SW 1271 (cell line): ENCODE measurements around the gene MZT2A.
"Not testable (repeated sequence)": the region's sequence is repeated elsewhere in the genome, so short reads cannot be mapped to it uniquely, and the experiment has no call there.

Source experiments
- DNase-seq, 2 experiments: peaks; one replicate each; lab custom pipeline; 2025; lab: John Stamatoyannopoulos, UW

The MZT2A gene

DNA sequence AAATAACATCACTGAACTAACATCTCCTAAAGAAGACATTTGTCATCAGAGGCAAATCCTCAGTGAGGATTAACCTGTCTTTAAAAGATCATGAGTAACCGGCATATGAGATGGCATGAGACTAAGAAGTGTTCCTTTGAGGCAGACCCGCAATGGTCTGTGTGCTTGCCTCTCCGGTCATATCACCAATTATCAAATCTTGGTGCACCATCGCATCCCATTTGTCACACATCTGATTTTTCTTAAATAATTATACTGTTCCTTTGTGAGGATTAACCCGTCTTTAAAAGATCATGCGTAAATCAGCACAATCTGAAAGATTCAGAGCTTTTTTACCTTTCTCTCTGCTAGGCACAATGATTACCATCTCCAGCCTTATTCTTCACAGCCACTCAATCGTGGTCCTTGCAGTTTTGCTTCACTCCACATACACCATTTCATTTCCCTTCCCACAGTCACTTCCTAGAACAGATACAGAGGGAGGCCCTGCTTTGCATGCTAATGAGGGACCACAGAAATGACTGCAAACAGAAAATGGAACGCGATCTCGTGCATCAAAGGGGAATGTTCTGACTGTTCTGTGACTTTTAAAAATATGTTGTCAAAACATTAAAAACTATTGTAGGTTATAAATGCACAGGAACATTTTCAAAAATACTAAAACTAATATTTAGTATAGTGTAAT is 40.8 kb downstream of the MZT2A start:
- not testable (repeated sequence) for DNase-seq

DNA sequence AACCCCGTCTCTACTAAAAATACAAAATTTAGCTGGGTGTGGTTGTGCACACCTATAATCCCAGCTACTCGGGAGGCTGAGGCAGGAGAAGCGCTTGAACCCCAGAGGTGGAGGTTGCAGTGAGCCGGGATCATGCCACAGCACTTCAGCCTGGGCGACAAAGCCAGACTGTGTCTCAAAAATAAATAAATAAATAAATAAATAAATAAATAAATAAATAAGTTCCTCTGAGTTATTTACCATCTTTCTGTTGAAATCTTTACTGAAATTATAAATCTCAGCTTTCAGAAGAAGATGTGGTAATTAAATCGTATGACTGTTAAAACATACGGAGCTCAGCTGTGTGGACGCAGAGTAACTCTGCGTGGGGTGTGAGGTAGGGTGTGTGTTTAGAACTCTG is 44.2 kb downstream of the MZT2A start:
- DNase-seq, result not testable (repeated sequence)

DNA sequence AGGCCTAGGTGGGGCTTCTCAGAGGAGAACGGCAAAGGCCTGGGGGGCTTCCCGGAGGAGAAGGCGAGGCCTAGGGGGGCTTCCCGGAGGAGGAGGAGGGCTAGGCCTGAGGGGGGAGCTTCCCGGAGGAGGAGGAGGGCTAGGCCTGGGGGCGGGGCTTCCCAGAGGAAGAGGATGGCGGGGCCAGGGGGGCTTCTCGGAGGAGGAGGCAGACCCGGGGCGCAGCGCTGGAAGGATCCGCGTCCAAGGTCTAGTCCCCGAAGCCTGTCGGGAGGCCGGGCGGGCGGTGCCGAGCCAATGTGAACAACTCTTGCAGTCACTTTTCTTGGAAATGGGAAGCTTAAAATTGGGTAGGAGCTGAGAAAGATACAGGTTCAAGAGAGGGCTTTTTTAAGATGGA is 46.3 kb downstream of the MZT2A start:
- DNase-seq, result no peak

DNA sequence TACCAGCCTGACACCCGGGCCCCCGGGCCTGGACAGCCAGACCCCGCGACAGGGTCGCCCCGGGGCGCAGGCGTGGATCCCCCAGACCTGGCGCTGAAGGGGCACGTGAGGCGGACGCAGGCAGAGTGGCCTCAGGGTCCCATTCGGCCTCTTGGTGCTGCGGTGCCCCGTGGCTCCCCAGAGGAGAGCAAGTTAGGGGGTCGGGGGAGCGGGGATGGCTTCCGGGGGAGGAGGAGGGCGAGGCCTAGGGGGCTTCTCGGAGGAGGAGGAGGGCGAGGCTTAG is 46.7 kb downstream of the MZT2A start:
- DNase-seq, result not testable (repeated sequence)

DNA sequence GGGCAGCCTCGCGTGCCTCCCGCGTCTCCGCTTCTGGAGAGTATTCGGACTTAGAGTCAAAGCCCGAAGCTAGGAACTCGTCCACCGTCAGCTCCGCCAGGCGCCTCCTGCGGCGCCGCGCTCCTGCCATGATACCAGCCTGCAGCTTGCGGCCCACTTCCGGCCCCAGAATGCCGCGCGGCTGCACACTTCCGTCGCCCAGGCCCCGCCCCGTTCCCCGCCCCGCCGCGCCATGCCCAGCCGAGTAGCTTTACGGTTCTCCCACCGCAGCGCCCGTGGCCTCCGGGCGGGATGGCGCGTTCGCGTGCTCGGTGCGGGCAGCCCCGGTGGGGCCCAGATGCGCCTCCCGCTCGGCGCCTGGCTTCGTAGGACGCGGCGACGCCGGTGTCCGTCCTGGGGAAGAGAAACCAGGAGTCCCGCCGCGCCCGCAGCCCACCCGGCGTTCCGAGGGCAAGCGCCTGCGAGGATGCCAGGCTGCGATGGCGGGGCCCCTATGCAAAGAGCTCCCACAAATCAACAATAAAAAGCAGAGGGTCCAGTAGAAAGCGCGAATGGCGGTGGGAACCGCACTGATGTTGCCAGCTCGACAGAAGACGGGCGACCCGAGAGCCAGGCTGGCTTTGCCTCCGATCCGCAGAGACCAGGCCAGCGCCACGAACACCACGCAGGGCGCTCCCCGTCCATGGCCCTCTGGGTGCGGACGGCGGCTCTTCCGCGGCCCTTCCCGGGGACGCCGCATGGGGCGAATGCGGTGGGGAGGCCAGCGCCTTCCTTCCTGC is 47.3 kb downstream of the MZT2A start:
- DNase-seq, result not testable (repeated sequence)

DNA sequence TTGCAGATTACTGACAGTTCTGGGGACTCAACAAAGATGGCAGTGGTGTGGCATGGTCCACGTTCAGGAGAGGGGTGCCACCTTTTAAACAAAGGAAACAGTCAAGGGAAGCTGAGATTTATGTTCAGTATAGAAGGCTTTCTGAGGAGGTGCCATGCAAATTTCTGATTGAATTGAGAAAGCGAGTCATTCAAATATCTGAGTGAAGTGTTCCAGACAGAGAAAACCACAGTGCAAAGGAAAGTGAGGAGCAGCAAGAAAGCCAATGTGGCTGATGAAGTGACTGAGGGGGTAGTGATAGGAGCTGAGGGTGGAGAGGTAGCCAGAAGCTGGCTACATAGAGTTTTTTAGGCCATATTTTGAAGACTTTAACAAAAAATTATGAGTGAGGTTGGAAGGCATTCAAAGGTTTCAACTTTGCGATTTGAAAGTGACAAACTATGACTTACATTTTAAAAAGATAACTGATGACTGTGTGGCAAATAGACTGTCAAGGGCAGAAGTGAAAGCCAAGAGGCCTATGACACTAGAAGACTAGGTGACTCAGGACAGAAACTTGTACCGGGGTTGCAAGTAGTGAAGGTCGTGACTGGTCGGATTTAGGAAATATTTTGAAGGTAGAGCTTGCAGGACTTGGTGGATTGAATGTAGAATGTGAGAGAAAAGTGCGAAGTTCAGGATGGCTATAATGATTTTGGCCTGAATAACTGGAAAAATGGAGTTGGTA is 51.3 kb downstream of the MZT2A start:
- not testable (repeated sequence) for DNase-seq
